B cell (primary cell): Measurements from ENCODE around the gene HSD17B1. TPM values are rescaled to one million over a fixed set of nuclear protein-coding genes. Genes with fewer than 3 reads are reported as not detected.

Source experiments
- ATAC-seq: fragments of 200-7000 bp; cut with Tn5 transposase; one replicate; pipeline ENCODE4 v1.10.0; 2021; ENCODE audit warnings: low read depth, mild to moderate bottlenecking, moderate number of reproducible peaks, moderate library complexity
- CTCF ChIA-PET: fragments of 350-600 bp; sonication (Branson Sonifier 250); formaldehyde crosslinking; loops from one replicate; lab custom pipeline; 2021; ENCODE audit warnings: antibody characterized with exemption, inconsistent platforms; lab: Charles Lee
- POLR2A ChIA-PET: fragments of 350-600 bp; sonication (Branson Sonifier 250); formaldehyde crosslinking; loops from one replicate; lab custom pipeline; 2021; ENCODE audit warnings: antibody characterized with exemption; lab: Charles Lee
- DNase-seq: peaks from one replicate; pipeline ENCODE4 v3.0.0; 2013
- H2AFZ ChIP-seq: 2 replicates; pipeline ENCODE4 v1.6.1; 2012; ENCODE audit warnings: mild to moderate bottlenecking, low read depth, low read length; ENCODE audit not compliant: insufficient read depth, poor library complexity, severe bottlenecking
- H3K27ac ChIP-seq, 2 donors: 1 replicate in 1 of 2; 2 replicates in 1 of 2; pipeline ENCODE4 v1.5.1; 2012 to 2013; ENCODE audit warnings: low read length in 2 of 2, mild to moderate bottlenecking in 2 of 2, moderate library complexity in 1 of 2
- H3K27me3 ChIP-seq, 4 experiments: fragments of 200-600 bp in 1 of 4; sonication (generic) in 1 of 4; replicated peaks in 1 of 4; 1 replicate in 2 of 4; 2 replicates in 2 of 4; pipeline versions ENCODE4 v1.6.1 to v1.7.0; 2013 to 2016; ENCODE audit warnings: low read length in 3 of 4, mild to moderate bottlenecking in 2 of 4, mixed read lengths in 1 of 4, moderate library complexity in 1 of 4; ENCODE audit not compliant: insufficient read depth in 4 of 4, control insufficient read depth in 3 of 4; ENCODE audit errors: control extremely low read depth in 1 of 4
- H3K36me3 ChIP-seq, 2 experiments: replicated peaks in 1 of 2; 1 replicate in 1 of 2; 2 replicates in 1 of 2; pipeline versions ENCODE4 v1.6.1 to v1.7.1; 2013; ENCODE audit warnings: low read length in 1 of 2; ENCODE audit not compliant: insufficient read depth in 2 of 2, control insufficient read depth in 1 of 2; ENCODE audit errors: control extremely low read depth in 1 of 2, extremely low read depth in 1 of 2
- H3K4me1 ChIP-seq, 2 donors: fragments of 200-600 bp in 1 of 2; sonication (generic) in 1 of 2; 1 replicate in 1 of 2; 2 replicates in 1 of 2; pipeline versions ENCODE4 v1.5.1 to v1.6.1; 2013 to 2017; ENCODE audit warnings: low read length in 2 of 2; ENCODE audit not compliant: control insufficient read depth in 2 of 2, insufficient read depth in 2 of 2
- H3K4me2 ChIP-seq: replicated peaks from 2 replicates; pipeline ENCODE3; 2012; ENCODE audit warnings: mild to moderate bottlenecking, low read depth, low read length; ENCODE audit not compliant: poor library complexity, severe bottlenecking
- H3K4me3 ChIP-seq, 5 experiments: fragments of 200-600 bp in 1 of 5; sonication (generic) in 1 of 5; 1 replicate in 3 of 5; 2 replicates in 2 of 5; pipeline versions ENCODE4 v1.5.1 to v1.7.0; 2011 to 2016; ENCODE audit warnings: low read length in 4 of 5, mild to moderate bottlenecking in 4 of 5, low read depth in 2 of 5, control low read depth in 1 of 5, moderate library complexity in 1 of 5; ENCODE audit not compliant: insufficient read depth in 1 of 5; ENCODE audit errors: control extremely low read depth in 1 of 5, extremely low read depth in 1 of 5
- H3K79me2 ChIP-seq: fragments of 200-600 bp; sonication (generic); one replicate; pipeline ENCODE4 v1.6.0; 2016; ENCODE audit warnings: low read length; ENCODE audit not compliant: control insufficient read depth, insufficient read depth
- H3K9ac ChIP-seq: fragments of 200-600 bp; sonication (generic); 2 replicates; pipeline ENCODE4 v1.6.1; 2017; ENCODE audit warnings: mild to moderate bottlenecking, low read length, moderate library complexity
- H3K9me3 ChIP-seq, 3 donors: one replicate each; pipeline versions ENCODE4 v1.6.1 to v1.7.1; 2013; ENCODE audit warnings: low read length in 2 of 3; ENCODE audit not compliant: control insufficient read depth in 2 of 3, insufficient read depth in 1 of 3; ENCODE audit errors: control extremely low read depth in 1 of 3
- H4K20me1 ChIP-seq: 2 replicates; pipeline ENCODE4 v1.6.0; 2012; ENCODE audit warnings: mild to moderate bottlenecking, low read length; ENCODE audit not compliant: insufficient read depth, control insufficient read depth, poor library complexity, severe bottlenecking
- H3K27ac Mint-ChIP-seq: one replicate; pipeline ENCODE4 v1.8.0; 2021; ENCODE audit warnings: mixed read lengths
- H3K27me3 Mint-ChIP-seq: one replicate; pipeline ENCODE4 v1.8.0; 2021; ENCODE audit warnings: mixed read lengths
- H3K4me1 Mint-ChIP-seq: one replicate; pipeline ENCODE4 v1.8.0; 2021; ENCODE audit warnings: mixed read lengths
- H3K4me3 Mint-ChIP-seq: one replicate; pipeline ENCODE4 v1.8.0; 2021; ENCODE audit warnings: mixed read lengths
- H3K9me3 Mint-ChIP-seq: one replicate; pipeline ENCODE4 v1.8.0; 2022; ENCODE audit warnings: mixed read lengths; ENCODE audit not compliant: insufficient read depth
- CTCF ChIP-seq: fragments of 200-600 bp; IDR thresholded peaks from one replicate; pipeline ENCODE4 v1.8.0; 2022; ENCODE audit warnings: antibody characterized with exemption, mild to moderate bottlenecking
- EZH2 ChIP-seq: IDR thresholded peaks from 2 replicates; pipeline ENCODE4 v1.6.1; 2012; ENCODE audit warnings: borderline replicate concordance, low read depth, mild to moderate bottlenecking, moderate library complexity, low read length; ENCODE audit not compliant: insufficient read depth, poor library complexity, severe bottlenecking
- WGBS: methylation state at CpG from one replicate; pipeline ENCODE4 v1.1.5; 2013; ENCODE audit warnings: missing lambda C conversion rate; ENCODE audit not compliant: insufficient coverage; 5-methylcytosine and 5-hydroxymethylcytosine counted together
- intact Hi-C: fragments of 100-400 bp; cut with micrococcal nuclease; formaldehyde crosslinking; loops from one replicate; pipeline ENCODE4 v1.10.0; 2022
- polyA plus RNA-seq: library from polyadenylated mRNA; depleted of rRNA; stranded (reverse); fragments of >200 nt; gene quantifications from 2 replicates; pipeline ENCODE4 v1.2.3, GENCODE V29; 2012
- total RNA-seq, 2 donors: library from RNA; stranded (reverse); fragments of 120-200 nt in 1 of 2; gene quantifications; 1 replicate in 1 of 2; 2 replicates in 1 of 2; pipeline versions ENCODE4 v1.2.3 to v1.2.4, GENCODE V29; 2013 to 2022

HSD17B1 gene
- total and polyA plus RNA-seq, 2 donors (not counting 1 experiment from before 2014, with no cell fraction given): 1.3 to 3.3 TPM

- no peaks in the 10 kb centered on the region for H3K27me3 Mint-ChIP-seq
- no peaks in the 10 kb centered on the region for H4K20me1 ChIP-seq
- TF ChIP-seq CTCF: no peak
- TF ChIP-seq EZH2: no peak
- H3K9me3 Mint-ChIP-seq: no peaks in the 10 kb centered on the region
- no peak overlapping the region for H3K27ac ChIP-seq
- H3K27me3 ChIP-seq: no peaks in the 10 kb centered on the region
- H3K9ac ChIP-seq: no peak overlapping the region
- H3K36me3 ChIP-seq: peaks cover 0 to 52% of the 10 kb centered on the region in 2 experiments
- peaks cover 17% of the 10 kb centered on the region for H3K4me1 Mint-ChIP-seq
- peaks cover 7 to 19% of the 10 kb centered on the region in 2 donors for H3K4me1 ChIP-seq
- H3K4me3 Mint-ChIP-seq: no peak overlapping the region
- POLR2A ChIA-PET: no interaction called here
- H3K27ac Mint-ChIP-seq: no peak overlapping the region
- no peak overlapping the region for H2AFZ ChIP-seq
- H3K79me2 ChIP-seq: no peaks in the 10 kb centered on the region
- no peak overlapping the region for H3K4me3 ChIP-seq
- CTCF ChIA-PET: interaction anchor here (0.6 to 2.7 kb wide), 6 partner anchors 64 to 191 kb away, joined by 3 to 12 read pairs (median 4); partner anchors contain the start of gene PSMC3IP
- ATAC-seq (no peak), DNase-seq (no peak)
- intact Hi-C loops: no loop called here
- no peak overlapping the region for H3K4me2 ChIP-seq
- WGBS: 98% methylated on average over 5 of the region's 11 CpGs
- no peaks in the 10 kb centered on the region for H3K9me3 ChIP-seq
These were observed 39.0 kb upstream of the HSD17B1 start for GRCh38 chr17:42513686-42514085.

- H3K27me3 ChIP-seq: no peaks in the 10 kb centered on the region
- H3K27ac ChIP-seq: no peak overlapping the region
- peaks cover 11% of the 10 kb centered on the region for H3K4me1 Mint-ChIP-seq
- H3K79me2 ChIP-seq: no peaks in the 10 kb centered on the region
- H3K4me3 Mint-ChIP-seq: no peak overlapping the region
- H4K20me1 ChIP-seq: no peaks in the 10 kb centered on the region
- intact Hi-C loops: no loop called here
- TF ChIP-seq CTCF: no peak
- TF ChIP-seq EZH2: no peak
- H3K9me3 Mint-ChIP-seq: no peaks in the 10 kb centered on the region
- no peak overlapping the region for H3K4me3 ChIP-seq
- no peak overlapping the region for H3K27ac Mint-ChIP-seq
- H3K4me1 ChIP-seq: peaks cover 5 to 14% of the 10 kb centered on the region in 2 donors
- H3K4me2 ChIP-seq: no peak overlapping the region
- DNase-seq (no peak), ATAC-seq (no peak)
- CTCF ChIA-PET: interaction anchor here (0.6 to 2.7 kb wide), 11 partner anchors 13 to 202 kb away, joined by 3 to 12 read pairs (median 3); partner anchors contain the start of gene PSMC3IP
- H2AFZ ChIP-seq: no peak overlapping the region
- over 99% methylated on average over 7 of the region's 11 CpGs for WGBS
- POLR2A ChIA-PET: no interaction called here
- H3K27me3 Mint-ChIP-seq: no peaks in the 10 kb centered on the region
- H3K36me3 ChIP-seq: peaks cover 0 to 47% of the 10 kb centered on the region in 2 experiments
- H3K9me3 ChIP-seq: no peaks in the 10 kb centered on the region
- H3K9ac ChIP-seq: no peak overlapping the region
These were observed 38.4 kb upstream of the HSD17B1 start for GRCh38 chr17:42514279-42514678.
